Small intestine (tissue), 7 donors: ENCODE measurements around the gene PXDN. TPM values are rescaled to one million over a fixed set of nuclear protein-coding genes. Genes with fewer than 3 reads are reported as not detected.
"Not testable (repeated sequence)": the region's sequence is repeated elsewhere in the genome, so short reads cannot be mapped to it uniquely, and the experiment has no call there.

ENCODE experiments used
- DNase-seq, 2 donors: peaks; one replicate each; pipeline versions ENCODE4 v3.0.0 to v3.0.0-alpha.2; 2013
- FAIRE-seq: peaks from 2 replicates; lab custom pipeline; 2012; peaks lifted over from hg19 to GRCh38; lab: Jason Lieb, UNC
- H3K27ac ChIP-seq, 3 donors: one replicate each; pipeline ENCODE4 v1.5.1; 2013; ENCODE audit warnings: low read length in 2 of 3, mild to moderate bottlenecking in 2 of 3, control low read depth in 1 of 3, inconsistent platforms in 1 of 3, low read depth in 1 of 3, moderate library complexity in 1 of 3
- H3K27me3 ChIP-seq, 3 donors: one replicate each; pipeline ENCODE4 v1.6.1; 2013; ENCODE audit warnings: low read length in 3 of 3, inconsistent platforms in 1 of 3; ENCODE audit not compliant: control insufficient read depth in 3 of 3, insufficient read depth in 3 of 3
- H3K36me3 ChIP-seq, 3 donors: one replicate each; pipeline ENCODE4 v1.6.1; 2013; ENCODE audit warnings: low read length in 3 of 3, inconsistent platforms in 1 of 3, low read depth in 1 of 3, mild to moderate bottlenecking in 1 of 3, moderate library complexity in 1 of 3; ENCODE audit not compliant: control insufficient read depth in 3 of 3, insufficient read depth in 2 of 3
- H3K4me1 ChIP-seq, 3 donors: one replicate each; pipeline ENCODE4 v1.6.1; 2013; ENCODE audit warnings: low read length in 2 of 3, inconsistent platforms in 1 of 3, low read depth in 1 of 3, mild to moderate bottlenecking in 1 of 3, moderate library complexity in 1 of 3; ENCODE audit not compliant: control insufficient read depth in 3 of 3, insufficient read depth in 2 of 3
- H3K4me3 ChIP-seq, 3 donors: one replicate each; pipeline ENCODE4 v1.5.1; 2013; ENCODE audit warnings: low read length in 3 of 3, control low read depth in 1 of 3, inconsistent platforms in 1 of 3, low read depth in 1 of 3, mild to moderate bottlenecking in 1 of 3, moderate library complexity in 1 of 3
- H3K9me3 ChIP-seq, 2 donors: one replicate each; pipeline ENCODE4 v1.6.1; 2013; ENCODE audit warnings: low read depth in 1 of 2, low read length in 1 of 2; ENCODE audit not compliant: control insufficient read depth in 2 of 2, insufficient read depth in 1 of 2
- WGBS, 3 donors: extraction: QIAGEN DNeasy Blood & Tissue Kit; methylation state at CpG; one replicate each; pipeline ENCODE4 v1.1.7; 2013; 5-methylcytosine and 5-hydroxymethylcytosine counted together
- polyA plus RNA-seq, 4 donors: library from polyadenylated mRNA; stranded (reverse) in 3 of 4; unstranded in 1 of 4; fragments of 200-250 nt in 3 of 4; fragments of 120-200 nt in 1 of 4; gene quantifications; one replicate each; pipeline versions ENCODE4 v1.2.1 to v1.2.3, GENCODE V29; 2013
- donor health status: healthy with polysubstance abuse.
- donor health status: control.
- donor health status: control.
- donor health status: Bipolar disorder and iron deficiency.
- donor health status: healthy.

Gene PXDN
- polyA plus RNA-seq, 4 donors, result 0.81 to 38.9 (median 6.6) TPM

GRCh38 chr2:1628893-1629292, 115.4 kb downstream of the PXDN start:
- no peak for FAIRE-seq
- no peak overlapping the region for H3K27ac ChIP-seq

DNA sequence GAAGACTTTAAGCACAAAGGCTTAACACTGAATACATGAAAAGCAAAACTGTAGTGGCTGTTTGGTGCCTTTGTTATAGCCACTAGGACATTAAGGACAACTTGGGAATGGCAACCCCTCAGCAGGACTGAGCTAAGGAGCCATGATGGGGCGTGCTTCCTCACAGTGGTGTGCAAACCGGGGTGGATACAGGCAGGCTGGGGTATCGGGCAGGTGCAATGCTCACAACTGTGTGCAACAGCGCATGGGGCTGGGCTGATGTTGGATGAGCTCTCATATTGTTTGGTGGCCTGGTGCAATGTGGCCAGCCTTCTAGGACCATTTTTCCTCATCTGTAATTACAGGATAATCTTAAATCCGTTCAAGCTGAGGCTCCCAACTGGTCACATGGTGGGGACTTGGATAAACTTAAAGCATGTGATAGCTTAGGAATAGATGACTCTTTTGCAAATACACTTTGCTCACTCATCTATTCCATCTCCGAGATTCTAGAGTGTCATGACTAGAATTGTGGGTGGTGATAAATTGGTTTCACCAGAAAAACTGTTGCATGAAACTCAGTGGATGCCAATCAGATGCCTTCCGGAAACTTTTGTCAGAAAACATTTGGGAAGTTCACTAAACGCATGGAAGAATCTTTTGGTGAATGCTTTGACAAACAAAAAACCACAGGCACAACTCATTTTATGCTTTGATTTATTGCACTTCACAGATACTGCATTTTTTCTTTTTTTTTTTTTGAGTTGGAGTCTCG, 116.5 kb downstream of the PXDN start:
- 73 to 81% (median 76%) methylated on average over 9 of the region's 9 CpGs for WGBS, 3 donors
- H3K9me3 ChIP-seq, result peaks cover 0 to 5% of the 10 kb centered on the region in 2 donors
- peaks cover 0 to 4% (median 0%) of the 10 kb centered on the region in 3 donors for H3K36me3 ChIP-seq
- no peak for FAIRE-seq
- no peaks in the 10 kb centered on the region for H3K4me1 ChIP-seq
- DNase-seq, result no peak
- no peak overlapping the region for H3K4me3 ChIP-seq
- H3K27me3 ChIP-seq, result no peaks in the 10 kb centered on the region
- H3K27ac ChIP-seq, result no peak overlapping the region

More at GRCh38 chr2:1628893-1629292, 115.4 kb downstream of the PXDN start:
- Histone ChIP-seq H3K36me3 (peaks cover 0 to 10% (median 0%) of the 10 kb centered on the region in 3 donors), H3K9me3 (peaks cover 0 to 5% of the 10 kb centered on the region in 2 donors), H3K27me3 (no peaks in the 10 kb centered on the region), H3K4me3 (no peak overlapping the region), H3K4me1 (no peaks in the 10 kb centered on the region)
- 6 to 45% (median 28%) methylated on average over 2 of the region's 2 CpGs for WGBS, 3 donors
- no peak for DNase-seq

DNA sequence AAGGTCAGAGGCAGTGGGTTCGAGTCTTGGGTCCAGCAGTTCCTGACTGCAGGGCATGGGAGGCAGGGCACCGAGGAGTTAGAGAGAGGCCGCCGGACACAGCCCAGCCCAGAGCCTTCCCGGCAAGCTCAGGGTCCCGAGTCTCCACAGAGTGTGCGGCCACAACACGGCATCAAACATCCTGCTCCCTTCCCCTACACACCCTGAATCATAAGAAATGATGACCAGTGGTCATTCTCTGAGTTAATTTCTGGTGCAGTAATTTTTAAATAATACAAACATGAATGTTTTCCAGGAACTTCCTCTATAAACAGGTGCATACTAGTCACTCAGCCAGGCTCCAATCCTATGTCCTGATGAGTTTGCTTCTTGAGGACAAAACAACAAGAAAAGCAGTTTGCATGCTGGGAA, 118.0 kb downstream of the PXDN start:
- no peak overlapping the region for H3K4me3 ChIP-seq
- FAIRE-seq (no peak), DNase-seq (no peak)
- H3K36me3 ChIP-seq, result no peaks in the 10 kb centered on the region
- 77 to 92% (median 79%) methylated on average over 8 of the region's 8 CpGs for WGBS, 3 donors
- peak overlapping the region in 1 of 3 donors; percentile 60 for H3K27ac ChIP-seq
- H3K27me3 ChIP-seq, result no peaks in the 10 kb centered on the region
- H3K4me1 ChIP-seq, result no peaks in the 10 kb centered on the region
- H3K9me3 ChIP-seq, result peaks cover 0 to 5% of the 10 kb centered on the region in 2 donors

DNA sequence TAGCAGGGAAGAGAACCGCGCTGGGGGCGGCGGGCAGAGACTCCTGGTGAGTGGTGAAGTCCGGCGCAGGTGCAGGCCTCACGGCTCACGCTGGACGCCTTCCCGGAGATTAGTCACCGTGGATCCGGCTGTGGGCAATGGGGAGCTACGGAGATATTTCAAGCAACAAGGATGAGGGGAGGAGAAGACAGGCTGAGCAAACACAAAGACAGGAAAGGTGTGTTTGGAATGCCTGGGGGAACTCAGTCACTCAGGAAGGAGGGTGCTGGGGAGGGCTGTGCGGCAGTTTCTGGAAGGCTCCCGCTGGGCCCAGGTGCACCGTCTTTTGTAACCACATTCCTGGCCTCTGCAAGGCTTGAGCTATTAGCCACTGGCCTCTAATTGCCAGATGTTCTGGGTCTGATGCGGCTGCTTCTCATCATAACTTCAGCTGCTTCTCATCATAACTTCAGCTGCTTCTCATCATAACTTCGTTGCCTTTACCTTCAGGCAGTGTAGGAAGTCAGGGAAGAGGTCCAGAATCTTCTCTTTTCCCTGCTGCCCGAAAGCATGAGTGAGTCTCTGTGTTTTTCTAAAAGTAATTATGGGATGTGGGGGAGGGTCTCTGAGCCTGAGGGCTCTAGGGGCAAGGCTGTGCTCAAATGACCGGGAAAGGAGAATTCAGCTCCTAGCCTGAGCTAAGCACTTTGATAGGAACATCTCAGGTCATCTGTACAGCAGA, 118.9 kb downstream of the PXDN start:
- H3K4me3 ChIP-seq, result no peak overlapping the region
- H3K36me3 ChIP-seq, result no peaks in the 10 kb centered on the region
- H3K27me3 ChIP-seq, result no peaks in the 10 kb centered on the region
- DNase-seq (no peak), FAIRE-seq (no peak)
- no peaks in the 10 kb centered on the region for H3K4me1 ChIP-seq
- 59 to 78% (median 69%) methylated on average over 20 of the region's 20 CpGs for WGBS, 3 donors
- peaks cover 0 to 5% of the 10 kb centered on the region in 2 donors for H3K9me3 ChIP-seq
- H3K27ac ChIP-seq, result peak overlapping the region in 1 of 3 donors; percentile 23

DNA sequence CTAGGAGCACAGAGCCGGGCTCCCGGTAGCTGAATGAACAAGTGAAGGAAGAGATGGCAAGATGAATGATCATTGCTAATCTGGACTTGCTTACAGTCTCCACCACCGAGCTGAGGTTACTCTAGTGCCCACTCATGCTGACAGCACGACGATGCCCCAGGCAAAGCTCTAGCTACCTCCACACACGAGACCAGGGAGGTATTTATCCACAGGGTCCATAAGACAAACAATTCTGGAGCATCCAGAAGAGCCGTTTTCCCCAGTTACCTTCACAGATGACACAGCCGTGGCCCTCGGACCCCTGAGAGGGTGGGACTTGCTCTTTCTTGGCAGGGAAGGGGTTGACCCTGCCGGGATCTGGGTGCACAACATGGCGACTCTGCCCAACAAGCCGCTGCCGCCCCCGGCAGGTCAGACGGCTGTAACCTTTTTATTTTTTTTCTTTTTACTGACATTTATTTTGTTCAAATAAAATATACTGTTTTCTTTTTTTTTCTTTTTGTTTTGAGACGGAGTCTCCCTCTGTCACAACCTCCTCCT, 120.3 kb downstream of the PXDN start:
- FAIRE-seq (no peak), DNase-seq (no peak)
- H3K27ac ChIP-seq, result no peak overlapping the region
- no peak overlapping the region for H3K4me3 ChIP-seq
- 87 to 93% (median 90%) methylated on average over 16 of the region's 16 CpGs for WGBS, 3 donors
- no peaks in the 10 kb centered on the region for H3K27me3 ChIP-seq
- H3K9me3 ChIP-seq, result no peaks in the 10 kb centered on the region
- H3K36me3 ChIP-seq, result no peaks in the 10 kb centered on the region
- H3K4me1 ChIP-seq, result no peaks in the 10 kb centered on the region

DNA sequence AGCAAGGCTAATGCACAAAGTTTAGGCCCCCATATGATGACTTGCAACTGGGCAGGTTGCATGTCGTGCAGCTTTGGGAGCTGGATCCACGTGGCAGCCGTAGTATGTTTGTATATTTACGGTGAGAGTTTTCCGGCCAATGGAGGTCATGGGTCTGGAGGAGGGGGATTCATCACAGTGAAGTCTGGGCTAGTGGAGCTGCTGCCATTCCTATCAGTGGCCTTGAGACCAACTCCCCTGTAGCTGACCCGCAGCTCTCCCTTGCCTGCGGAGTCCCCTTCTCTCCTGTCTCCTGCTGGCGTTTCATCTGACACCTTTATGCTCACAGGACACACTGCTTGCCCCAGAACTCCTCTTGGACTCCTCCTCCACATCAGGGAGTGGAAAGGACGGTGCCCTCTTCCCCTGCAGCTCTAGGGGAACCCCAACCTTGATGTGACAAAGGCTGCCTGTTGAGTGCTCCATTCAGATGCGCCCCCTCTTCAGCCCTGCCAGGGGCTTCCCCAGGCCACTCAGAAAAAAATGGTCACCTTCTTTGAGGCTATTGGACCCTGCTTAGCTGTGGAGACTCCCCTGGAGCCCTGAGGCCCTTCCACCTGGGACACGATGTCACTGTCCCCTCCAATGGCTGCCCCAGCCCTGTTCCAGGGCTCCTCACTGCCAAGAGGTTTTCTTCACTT, 121.7 kb downstream of the PXDN start:
- Histone ChIP-seq H3K27me3 (no peaks in the 10 kb centered on the region), H3K9me3 (no peaks in the 10 kb centered on the region), H3K27ac (no peak overlapping the region), H3K4me3 (no peak overlapping the region), H3K36me3 (no peaks in the 10 kb centered on the region), H3K4me1 (peaks cover 0 to 7% (median 0%) of the 10 kb centered on the region in 3 donors)
- WGBS, 3 donors, result 75 to 79% (median 77%) methylated on average over 11 of the region's 11 CpGs
- DNase-seq, result no peak
- FAIRE-seq, result no peak

- FAIRE-seq, result not testable (repeated sequence)
These were observed 122.3 kb downstream of the PXDN start for GRCh38 chr2:1621976-1622375.

DNA sequence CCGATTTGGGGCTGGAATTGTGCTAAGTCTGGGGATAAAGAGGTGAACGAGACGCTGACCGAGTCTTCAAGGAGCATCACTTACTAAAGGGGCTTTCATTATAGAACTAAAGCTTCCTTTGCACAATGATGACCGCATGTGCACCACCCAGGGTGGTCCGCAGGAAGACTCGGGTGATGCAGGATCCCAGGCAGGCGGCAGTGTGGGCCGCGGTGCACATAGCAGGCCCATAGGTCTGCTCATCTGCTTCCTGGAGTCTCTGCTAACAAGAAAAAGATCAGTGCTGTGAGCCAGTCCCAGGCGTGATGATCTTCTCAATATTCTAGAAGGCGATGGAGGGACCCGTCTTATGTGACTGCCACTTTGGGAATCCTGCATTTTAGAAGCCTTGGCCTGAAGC, 122.8 kb downstream of the PXDN start:
- H3K27ac ChIP-seq, result no peak overlapping the region
- no peak overlapping the region for H3K4me3 ChIP-seq
- WGBS, 3 donors, result 94 to 95% (median 95%) methylated on average over 13 of the region's 13 CpGs
- FAIRE-seq (no peak), DNase-seq (no peak)
- H3K9me3 ChIP-seq, result no peaks in the 10 kb centered on the region
- H3K36me3 ChIP-seq, result no peaks in the 10 kb centered on the region
- H3K4me1 ChIP-seq, result peaks cover 0 to 13% (median 0%) of the 10 kb centered on the region in 3 donors
- H3K27me3 ChIP-seq, result no peaks in the 10 kb centered on the region

More at GRCh38 chr2:1621976-1622375, 122.3 kb downstream of the PXDN start:
- not testable (repeated sequence) for H3K9me3 ChIP-seq, H3K4me3 ChIP-seq, DNase-seq, H3K27me3 ChIP-seq, H3K27ac ChIP-seq, H3K36me3 ChIP-seq
- WGBS, 3 donors, result 62 to 78% (median 71%) methylated on average over 3 of the region's 3 CpGs
- H3K4me1 ChIP-seq, result peaks cover 0 to 13% (median 0%) of the 10 kb centered on the region in 3 donors
